Activated CD8-positive, alpha-beta memory T cell treated with anti-CD3 and anti-CD28 coated beads, Interleukin-2, amount 50 U/mL, for 24 hours (primary cell): ENCODE data around the gene THPO.
A peak's percentile ranks its signal among the peaks of the same experiment; 100 is the strongest.

ENCODE experiments used
- DNase-seq: peaks from one replicate; pipeline ENCODE4 v3.0.0-alpha.2; 2020; ENCODE audit errors: extremely low read depth

The THPO gene

DNA sequence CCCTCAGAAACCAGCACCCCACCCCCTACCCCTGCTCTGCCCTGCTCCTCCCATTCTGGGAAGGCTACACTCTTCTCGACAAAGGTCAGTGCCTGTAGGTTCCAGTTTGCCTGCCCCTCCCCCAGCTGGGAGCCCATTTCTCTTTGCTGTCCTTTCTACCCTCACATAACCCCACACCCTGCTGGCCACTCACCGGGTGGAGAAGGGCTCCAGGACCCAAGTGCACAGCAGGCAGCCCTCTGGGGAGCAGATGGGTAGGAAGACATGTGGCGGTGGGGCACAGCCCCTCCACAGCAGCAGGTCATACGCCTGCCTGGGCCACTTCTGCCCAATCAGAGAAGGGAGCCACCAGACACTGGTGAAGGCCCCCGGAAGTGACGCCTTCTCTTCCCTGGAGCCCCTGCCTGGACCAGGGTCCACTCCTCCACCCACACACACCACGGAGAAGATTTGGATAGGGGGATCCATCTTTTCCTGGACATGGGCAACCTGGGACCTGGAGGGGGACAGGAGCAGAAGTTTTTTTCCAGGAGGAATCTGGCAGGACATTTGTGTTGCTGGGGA lies at the start of gene THPO:
THPO (minus strand) TSS at position 326 of the 564 bp plus-strand sequence. CDS start 1,948 bp downstream, outside the sequence.
- DNase-seq, result no peak

DNA sequence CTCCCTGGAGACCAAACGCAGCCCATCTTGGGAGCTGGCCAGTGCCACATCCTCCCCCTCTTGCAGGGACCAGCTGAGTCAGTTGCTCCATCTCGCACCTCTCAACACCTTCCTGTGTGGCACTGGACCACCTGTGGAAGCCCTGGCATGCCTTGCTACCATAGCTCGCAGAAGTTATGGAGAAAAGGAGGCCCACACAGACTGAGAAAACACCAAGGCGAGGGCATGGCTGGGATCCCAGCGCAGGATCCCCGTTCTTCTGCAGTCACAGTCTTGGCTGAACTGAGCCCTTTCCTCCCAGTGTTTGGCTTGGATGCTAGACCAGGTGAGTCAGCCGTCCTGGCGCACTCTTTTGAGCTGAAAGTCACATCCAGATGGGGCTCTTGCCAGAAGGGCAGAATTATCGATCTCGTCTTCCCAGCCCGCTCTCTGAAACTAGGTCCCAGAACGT lies 48.7 kb upstream of the THPO start:
- no peak for DNase-seq

DNA sequence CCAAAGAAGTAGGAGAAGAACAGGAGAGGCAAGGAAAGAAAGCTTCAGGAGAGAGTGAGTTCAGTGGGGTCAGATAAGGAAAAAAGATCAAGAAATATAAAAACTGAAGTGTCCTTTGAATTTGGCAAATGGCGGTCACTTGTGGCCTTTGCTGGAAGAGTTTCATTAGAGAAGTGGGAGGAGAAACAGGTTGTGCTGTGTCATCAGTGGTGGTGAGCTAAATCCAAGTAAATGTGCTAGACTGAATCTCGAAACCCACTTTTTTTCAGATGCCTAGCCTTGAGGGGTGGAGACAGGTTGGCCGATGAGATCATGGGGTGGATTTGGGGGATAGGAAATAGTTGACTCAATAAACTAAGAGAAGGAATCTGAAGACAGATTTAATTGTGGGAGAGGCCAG lies 45.6 kb upstream of the THPO start:
- no peak for DNase-seq

DNA sequence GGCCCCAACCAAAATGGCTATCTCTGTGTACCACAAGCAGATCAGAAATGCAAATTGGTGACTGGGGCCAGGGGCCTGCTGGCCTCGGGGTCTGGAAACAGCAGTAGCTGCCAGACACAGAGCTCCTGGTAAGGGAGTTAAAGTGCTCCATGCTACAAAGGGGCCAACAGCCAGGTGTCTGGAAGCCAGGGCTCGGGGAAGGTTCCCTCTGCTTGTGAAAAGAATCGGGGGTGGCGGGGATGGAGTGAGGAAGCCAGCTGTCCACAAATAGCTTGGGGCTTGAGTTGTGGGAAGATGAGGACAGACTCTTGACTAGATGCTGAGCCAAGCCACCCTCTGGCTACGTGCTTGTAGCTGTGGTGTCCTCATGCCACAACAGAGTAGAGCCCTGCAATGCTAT lies 41.2 kb upstream of the THPO start:
- DNase-seq, result no peak

DNA sequence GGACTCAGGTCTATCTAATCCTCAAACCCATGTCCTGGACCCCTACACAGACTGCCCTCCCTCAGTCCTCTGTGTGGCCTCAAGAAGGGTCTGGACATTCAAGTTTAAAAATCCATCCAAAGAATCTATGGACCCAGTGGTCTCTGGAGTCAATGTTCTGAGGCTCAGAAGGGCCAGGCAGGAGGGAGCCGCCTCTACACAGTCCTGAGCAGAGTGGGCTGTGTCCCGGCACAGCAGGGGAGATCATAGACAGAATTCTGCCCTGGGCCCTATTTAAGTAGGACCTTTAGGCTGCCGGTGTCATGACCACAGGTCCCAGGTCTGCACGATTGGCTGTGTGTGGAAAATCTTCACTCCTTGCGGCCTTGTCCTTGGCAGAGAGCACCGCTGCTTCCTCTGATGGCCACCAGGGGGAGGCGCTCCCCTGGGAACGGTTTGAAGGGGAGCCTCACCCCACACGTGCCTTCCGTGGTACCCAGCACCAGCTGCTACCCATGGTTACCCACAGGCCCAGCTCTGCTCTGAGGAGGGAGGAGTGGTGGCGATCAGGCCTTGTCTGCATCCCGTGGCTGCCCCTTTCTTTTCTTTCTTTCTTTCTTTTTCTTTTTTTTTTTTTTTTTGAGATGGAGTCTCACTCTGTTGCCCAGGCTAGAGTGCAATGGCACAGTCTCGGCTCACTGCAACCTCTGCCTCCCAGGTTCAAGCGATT lies 39.8 kb upstream of the THPO start:
- peak; percentile 24 for DNase-seq

DNA sequence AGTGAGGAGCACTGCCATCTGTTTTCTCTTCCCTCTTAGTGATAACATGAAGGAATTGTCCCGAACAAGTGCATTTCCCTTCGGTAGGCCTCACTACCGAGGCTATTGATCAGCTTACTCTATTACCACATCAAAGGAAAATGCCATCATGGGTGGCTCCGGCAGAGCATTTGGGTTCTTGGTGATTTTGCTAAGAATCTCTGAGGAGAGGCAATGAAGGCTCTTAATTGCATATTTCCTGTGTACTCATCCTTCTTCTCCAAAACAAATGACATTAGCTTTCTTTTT lies 37.1 kb upstream of the THPO start:
- no peak for DNase-seq

DNA sequence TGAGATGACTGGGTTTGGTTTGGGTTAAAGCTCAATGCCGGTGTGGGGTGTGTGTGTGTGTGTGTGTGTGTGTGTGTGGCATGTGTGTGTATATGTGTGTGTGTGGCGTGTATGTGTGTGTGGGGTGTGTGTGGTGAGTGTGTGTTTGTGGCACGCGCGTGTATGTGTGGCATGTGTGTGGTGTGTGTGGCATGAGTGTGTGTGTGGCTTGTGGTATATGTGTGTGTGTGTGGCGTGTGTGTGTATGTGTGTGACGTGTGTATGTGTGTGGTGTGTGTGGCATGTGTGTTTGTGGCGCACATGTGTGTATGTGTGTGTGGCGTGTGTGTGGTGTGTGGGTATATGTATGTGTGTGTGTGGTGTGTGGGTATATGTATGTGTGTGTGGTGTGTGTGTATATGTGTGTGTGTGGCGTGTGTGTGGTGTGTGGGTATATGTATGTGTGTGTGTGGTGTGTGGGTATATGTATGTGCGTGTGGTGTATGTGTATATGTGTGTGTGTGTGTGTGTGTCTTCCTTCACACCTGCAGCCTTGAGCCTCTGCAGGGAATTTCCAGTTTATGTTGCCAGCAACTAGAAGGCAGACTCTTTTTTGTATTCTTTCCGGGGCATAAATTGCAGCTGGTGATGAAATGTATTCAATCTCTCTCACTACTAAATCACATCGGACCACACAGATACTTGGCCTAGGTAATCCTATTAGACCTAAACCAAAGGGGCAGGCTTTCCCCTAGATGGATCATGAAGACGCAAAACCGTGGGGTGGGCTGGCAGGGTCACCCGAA lies 36.6 kb upstream of the THPO start:
- DNase-seq, result no peak

DNA sequence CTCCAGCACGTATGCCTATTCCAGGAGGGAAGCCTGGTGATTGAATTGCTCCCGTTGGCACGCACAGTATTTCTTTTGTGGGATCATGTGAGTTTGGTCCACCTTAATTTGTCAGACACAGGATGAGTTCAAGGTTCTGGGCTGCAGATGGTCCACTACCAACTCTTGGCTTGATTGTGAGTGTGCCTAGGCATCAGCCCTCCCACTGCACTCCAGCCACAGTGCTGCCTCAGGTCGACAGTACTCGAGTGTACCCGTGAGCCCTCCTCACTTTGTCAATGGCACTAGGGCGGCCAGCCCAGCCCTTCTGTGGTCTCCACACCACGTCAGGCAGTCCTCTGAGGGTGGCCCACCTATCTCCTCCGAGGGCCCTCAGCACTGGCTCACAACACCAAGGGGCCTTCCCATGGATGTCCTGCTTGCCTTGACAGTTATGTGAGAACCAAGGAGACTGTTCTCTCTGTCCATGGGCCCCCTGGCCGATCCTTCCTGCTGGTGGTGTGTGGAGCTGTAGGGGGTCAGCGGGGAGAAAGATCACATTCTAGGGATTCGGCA lies 32.0 kb upstream of the THPO start:
- no peak for DNase-seq

DNA sequence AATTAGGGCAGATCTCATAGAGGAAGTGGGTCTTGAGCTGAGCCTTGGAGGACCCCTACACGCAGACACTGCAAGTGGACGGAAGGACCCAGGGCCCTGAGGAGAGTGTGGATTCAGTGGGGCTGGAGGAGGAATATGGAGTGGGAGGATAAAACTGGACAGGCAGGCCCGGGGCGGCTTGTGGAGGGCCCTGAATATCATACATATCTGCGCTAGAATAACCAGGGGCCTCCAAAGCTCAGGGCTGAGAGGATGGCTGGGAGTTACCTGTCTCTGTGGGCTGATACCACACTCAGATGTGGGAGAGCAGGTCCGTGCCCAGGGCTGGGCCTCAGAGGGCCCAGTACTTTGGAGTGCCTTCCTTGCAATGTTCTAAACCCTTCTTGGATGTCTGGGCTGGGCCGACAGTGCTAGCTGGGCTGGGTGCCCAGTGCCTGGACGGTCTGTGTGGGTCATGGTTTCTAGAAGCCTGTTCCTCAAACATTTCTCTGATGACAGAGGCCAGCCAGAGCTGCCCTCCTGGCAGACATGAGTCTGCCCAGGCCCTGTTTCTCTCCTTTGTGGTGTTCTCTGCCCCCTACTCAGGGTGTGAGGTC lies 31.4 kb upstream of the THPO start:
- no peak for DNase-seq

DNA sequence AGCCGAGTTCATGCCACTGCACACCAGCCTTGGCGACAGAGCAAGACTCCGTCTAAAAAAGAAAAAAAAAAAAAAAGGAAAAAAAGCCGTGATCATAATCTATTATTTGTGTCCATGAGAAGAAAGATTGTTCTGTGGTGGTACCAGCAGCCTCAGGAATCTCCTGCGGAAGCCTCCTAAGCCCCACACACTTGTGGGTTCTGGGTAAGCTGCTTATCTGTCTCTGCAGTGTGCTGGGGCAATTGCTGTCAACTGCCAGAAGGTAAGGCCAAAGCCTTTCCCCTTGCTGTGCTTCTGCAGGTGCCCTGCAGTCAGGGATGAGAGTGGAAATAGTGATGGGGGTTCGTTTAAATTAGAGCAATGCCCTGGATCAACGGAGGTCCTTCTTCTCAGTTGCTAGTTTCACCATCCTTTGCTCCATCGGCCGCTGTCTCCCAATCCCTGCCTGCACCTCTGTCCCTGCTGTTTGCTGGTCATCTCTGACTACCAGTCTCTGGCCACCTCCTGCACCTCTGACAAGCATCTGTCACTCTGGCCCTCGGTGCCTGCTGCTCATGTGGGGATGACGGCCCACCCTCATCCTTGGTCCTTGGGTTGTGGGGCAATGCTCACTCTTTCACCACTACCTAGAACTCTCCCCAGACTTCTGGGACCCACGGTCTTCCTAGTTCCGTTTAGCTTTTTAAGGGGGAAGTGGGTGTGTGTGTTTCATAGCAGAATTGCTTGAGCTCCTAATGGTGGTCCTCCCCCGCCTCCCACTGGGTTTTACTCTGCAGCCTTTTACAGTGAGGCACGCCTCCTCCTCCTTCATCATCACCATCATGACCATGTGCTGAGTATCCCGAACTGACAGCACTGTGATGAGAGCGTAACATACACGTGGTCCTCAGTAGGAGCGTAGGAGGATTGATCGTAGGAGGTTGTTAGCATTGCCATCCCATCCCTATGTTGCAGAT lies 27.3 kb upstream of the THPO start:
- no peak for DNase-seq

DNA sequence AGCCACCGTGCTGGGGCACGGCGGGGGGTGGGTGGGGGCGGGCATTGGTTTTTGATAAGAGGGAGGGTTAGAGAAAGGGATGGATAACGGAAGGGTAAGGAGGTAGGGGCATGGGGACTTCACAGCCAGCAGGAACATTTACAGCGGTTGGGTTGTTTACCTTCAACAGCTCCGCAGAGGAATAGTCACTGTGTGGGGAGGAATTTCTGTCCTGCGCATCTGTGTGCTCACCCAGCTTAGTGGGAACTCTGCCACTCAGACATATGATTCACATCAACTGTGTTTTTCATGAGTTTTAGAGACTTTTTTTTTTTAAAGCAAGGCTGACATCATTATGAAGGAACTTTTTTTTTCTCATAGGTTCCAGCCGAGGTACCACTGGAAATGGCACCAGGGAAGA lies 21.4 kb upstream of the THPO start:
- DNase-seq, result no peak

DNA sequence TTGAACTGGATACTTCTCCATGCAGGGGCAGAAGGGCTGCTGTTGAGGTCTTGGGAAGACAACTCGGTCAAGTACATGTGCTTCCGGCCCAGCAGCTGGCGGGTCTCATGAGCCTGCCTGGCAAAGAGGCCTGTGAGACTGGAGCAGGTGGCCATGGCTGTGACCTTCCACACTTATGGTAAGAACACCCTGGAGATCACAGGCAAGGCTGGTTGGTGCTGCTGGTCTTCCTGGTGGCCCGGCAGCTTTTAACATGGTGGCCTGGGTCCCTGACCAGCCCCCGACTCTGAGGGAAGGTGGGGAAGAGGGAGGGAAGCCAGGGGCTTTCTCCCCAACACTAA lies 17.3 kb upstream of the THPO start:
- DNase-seq, result no peak

DNA sequence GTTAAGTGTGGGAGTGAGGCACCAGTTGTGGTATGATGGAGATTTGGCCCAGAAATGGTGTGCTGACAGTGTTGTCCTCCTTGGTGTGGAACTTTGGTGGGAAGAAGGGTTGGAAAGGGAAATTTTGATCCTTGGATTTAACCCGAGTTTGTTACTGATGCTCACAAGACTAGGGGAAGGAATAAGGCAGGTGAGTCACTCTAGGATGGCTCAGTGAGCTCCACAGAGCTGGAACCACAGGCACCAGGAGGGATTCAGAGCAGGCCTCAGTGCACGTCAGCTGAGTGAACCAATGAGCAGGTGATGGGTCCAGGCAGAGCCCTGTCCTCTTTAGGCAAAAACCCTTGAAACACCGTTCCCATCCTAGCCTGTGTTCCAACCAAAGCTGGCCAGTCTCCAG lies 13.3 kb upstream of the THPO start:
- no peak for DNase-seq

DNA sequence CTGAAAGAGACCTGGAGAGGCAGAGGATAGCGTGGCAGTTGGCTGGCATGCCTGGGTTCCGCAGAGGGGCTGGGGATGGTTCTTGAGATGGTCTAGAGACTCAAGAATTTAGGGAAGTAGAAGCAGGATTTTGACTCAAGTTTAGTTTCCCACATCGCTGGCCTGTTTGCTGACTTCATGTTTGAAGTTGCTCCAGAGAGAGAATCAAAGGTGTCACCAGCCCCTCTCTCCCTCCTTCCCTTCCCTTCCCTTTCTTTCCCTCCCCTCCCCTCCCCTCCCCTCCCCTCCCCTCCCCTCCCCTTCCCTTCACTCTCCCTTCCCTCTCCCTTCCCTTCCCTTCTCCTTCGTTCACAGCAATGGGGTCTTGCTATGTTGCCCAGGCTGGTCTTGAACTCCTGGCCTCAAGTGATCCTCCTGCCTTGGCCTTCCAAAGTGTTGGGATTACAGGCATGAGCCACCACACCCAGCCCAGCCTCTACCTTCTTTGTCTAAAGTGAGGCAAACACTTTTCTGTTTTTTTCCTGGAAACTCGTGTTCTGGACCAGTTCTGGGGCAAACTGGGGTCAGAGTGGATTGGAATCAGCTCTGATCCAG lies 12.0 kb upstream of the THPO start:
- DNase-seq, result no peak

DNA sequence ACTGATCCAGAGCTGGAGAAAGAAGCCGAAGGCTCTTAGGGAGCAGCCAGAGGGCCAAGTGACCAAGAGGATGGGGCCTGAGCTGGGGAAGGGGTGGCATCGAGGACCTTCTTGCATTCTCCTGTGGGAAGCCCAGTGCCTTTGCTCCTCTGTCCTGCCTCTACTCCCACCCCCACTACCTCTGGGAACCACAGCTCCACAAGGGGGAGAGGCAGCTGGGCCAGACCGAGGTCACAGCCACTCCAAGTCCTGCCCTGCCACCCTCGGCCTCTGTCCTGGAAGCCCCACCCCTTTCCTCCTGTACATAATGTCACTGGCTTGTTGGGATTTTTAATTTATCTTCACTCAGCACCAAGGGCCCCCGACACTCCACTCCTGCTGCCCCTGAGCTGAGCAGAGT lies 11.4 kb upstream of the THPO start:
- DNase-seq, result no peak

DNA sequence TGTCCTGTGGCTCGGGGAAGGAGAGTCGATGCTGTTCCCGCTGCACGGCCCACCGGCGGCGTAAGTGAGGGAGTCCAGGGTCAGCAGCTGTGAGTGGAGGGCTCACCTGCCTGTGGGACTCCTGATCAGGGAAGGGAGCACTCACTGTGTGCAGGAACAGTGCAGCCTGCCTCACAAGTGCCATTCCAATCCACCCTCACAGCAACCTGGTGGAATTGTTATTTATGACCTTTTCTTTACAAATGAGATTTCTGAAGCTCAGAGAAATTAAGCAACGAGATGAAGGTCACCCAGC lies 10.9 kb upstream of the THPO start:
- no peak for DNase-seq

DNA sequence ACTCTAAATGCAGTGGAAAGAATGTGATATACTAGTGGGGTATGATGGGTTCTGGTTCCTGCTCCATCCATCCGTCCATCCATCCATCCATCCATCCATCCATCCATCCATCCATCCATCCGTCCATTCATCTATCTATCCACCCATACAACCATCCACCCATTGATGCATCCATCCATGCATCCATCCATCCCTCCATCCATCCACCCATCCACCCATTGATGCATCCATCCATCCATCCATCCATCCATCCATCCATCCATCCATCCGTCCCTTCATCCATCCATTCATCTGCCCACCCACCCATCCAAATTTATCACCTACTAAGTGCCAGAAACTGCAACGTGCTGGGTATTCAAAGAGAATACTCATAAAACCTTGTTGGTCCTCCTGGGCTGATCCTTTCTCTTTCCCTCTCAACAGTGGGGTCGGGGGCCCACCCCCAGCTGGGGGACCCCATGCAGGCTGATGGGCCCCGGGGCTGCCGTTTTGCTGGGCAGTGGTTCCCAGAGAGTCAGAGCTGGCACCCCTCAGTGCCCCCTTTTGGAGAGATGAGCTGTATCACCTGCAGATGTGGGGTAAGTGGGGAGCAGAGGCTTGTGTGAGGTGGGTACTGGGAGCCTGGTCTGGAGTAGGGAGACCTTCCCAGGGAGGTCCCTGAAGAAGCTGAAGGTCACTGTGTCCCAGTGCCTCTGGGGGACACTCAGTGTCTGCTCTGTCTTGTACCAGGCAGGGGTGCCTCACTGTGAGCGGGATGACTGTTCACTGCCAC lies 10.3 kb upstream of the THPO start:
- DNase-seq, result no peak

DNA sequence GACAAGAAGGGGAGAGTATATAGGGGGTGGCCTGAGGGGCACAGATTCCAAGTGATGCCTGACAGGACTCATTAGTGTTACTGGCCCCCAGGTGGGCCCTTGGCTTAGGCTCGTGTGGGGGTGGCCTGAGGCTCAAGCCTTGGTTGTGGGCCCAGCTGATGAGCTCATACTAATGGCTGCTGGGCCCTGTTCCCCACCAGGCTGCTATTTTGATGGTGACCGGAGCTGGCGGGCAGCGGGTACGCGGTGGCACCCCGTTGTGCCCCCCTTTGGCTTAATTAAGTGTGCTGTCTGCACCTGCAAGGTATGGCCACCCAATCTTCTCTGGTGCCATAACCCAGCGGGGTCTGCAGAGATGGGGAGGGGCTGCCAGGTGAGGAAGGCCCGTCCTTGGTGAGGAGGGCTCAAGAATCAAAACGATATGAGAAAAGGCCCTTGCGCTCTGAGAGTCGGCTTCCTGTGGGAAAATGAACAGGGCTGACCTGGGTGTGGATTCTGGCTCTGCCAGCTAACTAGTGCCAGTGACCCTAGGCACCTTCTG lies 9.2 kb upstream of the THPO start:
- DNase-seq, result no peak

DNA sequence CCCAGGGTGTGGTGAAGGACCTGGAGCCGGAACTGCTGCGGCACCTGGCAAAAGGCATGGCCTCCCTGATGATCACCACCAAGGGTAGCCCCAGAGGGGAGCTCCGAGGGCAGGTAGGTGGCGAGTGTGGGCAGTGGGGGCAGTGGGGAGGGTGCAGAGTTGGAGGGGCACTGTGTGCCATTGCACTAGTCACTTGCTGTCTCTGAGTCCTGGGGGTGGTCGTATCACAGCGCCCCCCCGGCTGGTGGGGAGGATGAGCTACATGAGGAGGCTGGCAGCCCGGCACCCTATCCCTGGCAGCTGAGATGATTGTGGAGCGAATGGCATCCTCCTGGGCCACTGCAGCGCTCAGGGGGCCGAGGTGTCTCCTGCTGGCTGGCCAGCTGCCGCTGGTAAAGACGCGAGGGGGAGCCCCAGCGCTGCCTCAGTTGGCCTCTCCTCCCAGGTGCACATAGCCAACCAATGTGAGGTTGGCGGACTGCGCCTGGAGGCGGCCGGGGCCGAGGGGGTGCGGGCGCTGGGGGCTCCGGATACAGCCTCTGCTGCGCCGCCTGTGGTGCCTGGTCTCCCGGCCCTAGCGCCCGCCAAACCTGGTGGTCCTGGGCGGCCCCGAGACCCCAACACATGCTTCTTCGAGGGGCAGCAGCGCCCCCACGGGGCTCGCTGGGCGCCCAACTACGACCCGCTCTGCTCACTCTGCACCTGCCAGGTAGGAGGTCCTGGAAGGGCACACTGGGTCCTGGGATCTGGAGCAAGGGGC lies 8.2 kb upstream of the THPO start:
- DNase-seq, result no peak
